Mesodermal cell (in vitro differentiated cells): Measurements from ENCODE around the gene USF2.

ENCODE experiments used
- H3K27ac ChIP-seq: 2 replicates; pipeline ENCODE4 v1.7.0; 2013; ENCODE audit warnings: mild to moderate bottlenecking, low read depth, low read length, moderate library complexity; ENCODE audit not compliant: severe bottlenecking
- H3K36me3 ChIP-seq: 2 replicates; pipeline ENCODE4 v1.7.1; 2013; ENCODE audit warnings: mild to moderate bottlenecking, low read length, moderate library complexity; ENCODE audit not compliant: control insufficient read depth, insufficient read depth
- H3K4me1 ChIP-seq: one replicate; pipeline ENCODE4 v1.7.1; 2013; ENCODE audit warnings: mild to moderate bottlenecking, low read length; ENCODE audit not compliant: insufficient read depth, control insufficient read depth, poor library complexity, severe bottlenecking
- H3K4me3 ChIP-seq: 2 replicates; pipeline ENCODE4 v1.7.0; 2013; ENCODE audit warnings: low read length, control low read depth, mild to moderate bottlenecking; ENCODE audit not compliant: insufficient read depth, poor library complexity, severe bottlenecking; ENCODE audit errors: extremely low read depth
- H3K9me3 ChIP-seq: 2 replicates; pipeline ENCODE4 v1.7.1; 2013; ENCODE audit warnings: mild to moderate bottlenecking, low read length, moderate library complexity; ENCODE audit not compliant: control insufficient read depth
- WGBS, 2 experiments: methylation state at CpG; one replicate each; pipeline ENCODE4 v1.1.5; 2013; ENCODE audit warnings: missing lambda C conversion rate in 2 of 2; ENCODE audit not compliant: insufficient coverage in 2 of 2; 5-methylcytosine and 5-hydroxymethylcytosine counted together

USF2 gene

DNA sequence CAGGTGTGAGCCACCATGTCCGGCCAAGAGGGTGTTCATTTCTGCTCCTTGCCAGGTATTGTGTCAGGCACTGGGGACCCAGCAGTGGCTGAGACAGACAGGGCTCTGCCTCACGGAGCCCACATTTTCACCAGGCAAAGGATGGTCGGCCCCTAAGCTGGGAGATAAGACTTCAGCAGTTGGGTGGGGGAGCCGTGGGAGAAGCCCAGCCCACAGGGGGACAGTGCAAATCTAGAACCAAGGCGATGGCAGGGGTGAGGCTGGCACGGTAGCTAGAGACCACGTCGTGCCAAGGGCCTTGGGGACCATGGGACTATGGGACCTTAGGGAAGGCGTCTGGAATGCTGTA is 11.7 kb upstream of the USF2 start:
- no peaks in the 10 kb centered on the region for H3K4me1 ChIP-seq
- 95% methylated on average over 9 of the region's 9 CpGs for WGBS, 2 experiments
- no peak overlapping the region for H3K4me3 ChIP-seq
- H3K36me3 ChIP-seq = peaks cover 11% of the 10 kb centered on the region
- peak overlapping the region; percentile 25 for H3K27ac ChIP-seq
- H3K9me3 ChIP-seq = no peaks in the 10 kb centered on the region

DNA sequence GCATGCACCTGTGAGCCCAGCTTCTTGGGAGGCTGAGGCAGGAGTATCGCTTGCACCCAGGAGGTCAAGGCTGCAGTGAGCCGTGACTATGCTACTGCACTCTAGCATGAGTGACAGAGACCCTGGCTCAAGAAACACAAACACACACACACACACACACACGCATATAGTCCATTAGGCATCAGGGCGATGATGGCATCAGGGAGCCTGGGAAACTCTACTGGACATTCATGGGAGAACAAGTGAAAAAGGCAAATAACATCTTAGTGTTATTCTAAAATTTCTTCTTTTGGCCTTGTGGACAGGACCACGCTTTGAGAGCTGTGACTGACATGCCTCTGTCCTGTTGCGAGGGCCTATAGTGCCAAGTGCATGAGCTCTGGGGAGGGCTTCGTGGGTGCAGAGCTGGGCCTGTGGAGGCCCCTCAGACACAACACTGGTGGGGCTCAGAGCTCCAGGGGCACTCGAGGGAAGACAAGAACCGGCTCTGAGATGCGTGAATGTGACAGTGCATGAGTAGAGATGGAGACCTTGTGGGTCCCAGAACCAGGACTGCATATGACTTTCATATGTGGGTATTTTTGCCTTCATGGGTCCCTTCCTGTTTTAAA is 8.0 kb upstream of the USF2 start:
- Histone ChIP-seq H3K9me3 (no peaks in the 10 kb centered on the region), H3K27ac (no peak overlapping the region), H3K36me3 (peaks cover 10% of the 10 kb centered on the region), H3K4me1 (no peaks in the 10 kb centered on the region), H3K4me3 (no peak overlapping the region)
- 94 to 95% methylated on average over 7 of the region's 10 CpGs for WGBS, 2 experiments

DNA sequence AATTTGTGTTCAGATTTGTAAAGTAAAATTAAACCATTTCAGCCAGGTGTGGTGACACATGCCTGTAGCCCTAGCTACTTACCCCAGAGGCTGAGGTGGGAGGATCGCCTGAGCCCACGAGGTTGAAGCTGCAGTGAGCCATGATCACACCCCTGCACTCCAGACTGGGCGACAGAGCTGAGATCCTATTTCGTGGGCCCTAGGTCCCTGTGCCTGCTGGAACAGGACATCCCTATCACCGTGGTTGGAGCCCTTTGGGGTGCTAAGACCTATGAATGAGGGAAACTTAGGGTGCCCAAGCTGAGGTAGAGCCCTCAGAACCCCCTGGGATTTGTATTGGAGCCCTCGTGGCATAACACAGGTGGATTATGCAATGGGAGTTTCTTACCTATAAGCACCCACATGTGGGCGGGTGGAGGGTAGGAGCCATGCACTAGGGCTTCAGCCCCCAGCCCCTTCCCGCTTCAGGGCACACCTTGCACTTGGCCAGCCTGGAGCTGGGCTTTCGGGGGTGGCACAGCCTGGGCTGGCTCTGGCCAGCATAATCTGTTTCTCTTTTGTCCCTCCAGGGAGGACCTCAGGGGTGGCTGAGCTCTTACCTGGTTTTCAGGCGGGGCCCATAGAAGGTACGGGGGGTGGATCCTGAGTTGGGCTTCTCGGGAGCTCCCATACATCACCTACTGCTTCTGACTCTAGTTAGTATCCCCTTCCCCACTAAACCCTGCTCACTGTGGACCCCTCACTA is 7.2 kb upstream of the USF2 start:
- WGBS, 2 experiments = 92 to 94% methylated on average over 9 to 12 of the region's 12 CpGs
- Histone ChIP-seq H3K9me3 (no peaks in the 10 kb centered on the region), H3K4me3 (no peak overlapping the region), H3K27ac (no peak overlapping the region), H3K36me3 (peaks cover 17% of the 10 kb centered on the region), H3K4me1 (no peaks in the 10 kb centered on the region)

DNA sequence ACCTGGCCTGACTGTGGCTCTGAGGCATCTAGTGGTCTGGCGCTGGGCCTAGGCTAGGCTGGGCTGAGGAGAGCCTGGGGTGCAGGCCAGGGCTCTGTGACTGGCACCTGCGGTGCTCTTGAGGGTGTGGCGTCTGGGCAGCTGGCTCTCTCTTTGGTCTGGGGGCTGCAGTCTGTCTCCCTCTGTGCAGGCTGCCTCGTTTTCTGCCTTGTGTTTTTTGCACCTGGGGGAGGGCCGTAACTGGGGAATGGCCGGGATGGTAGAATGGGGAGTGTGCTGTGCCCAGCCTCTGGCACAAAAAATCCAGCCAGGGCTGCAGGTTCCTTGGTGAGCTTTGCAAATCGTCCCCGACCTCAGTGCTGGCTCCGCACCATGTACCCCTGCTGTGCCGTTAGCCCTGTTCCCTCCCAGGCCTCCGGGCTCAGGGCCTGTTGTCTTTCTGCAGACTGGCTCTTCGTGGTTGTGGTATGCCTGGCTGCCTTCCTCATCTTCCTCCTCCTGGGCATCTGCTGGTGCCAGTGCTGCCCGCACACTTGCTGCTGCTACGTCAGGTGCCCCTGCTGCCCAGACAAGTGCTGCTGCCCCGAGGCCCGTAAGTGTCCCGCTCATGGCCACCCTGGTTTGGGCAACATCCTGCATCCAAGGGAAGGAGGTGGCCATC is 6.5 kb upstream of the USF2 start:
- H3K27ac ChIP-seq = no peak overlapping the region
- no peak overlapping the region for H3K4me3 ChIP-seq
- 87 to 89% methylated on average over 16 of the region's 17 CpGs for WGBS, 2 experiments
- no peaks in the 10 kb centered on the region for H3K9me3 ChIP-seq
- H3K4me1 ChIP-seq = peaks cover 5% of the 10 kb centered on the region
- peaks cover 18% of the 10 kb centered on the region for H3K36me3 ChIP-seq

DNA sequence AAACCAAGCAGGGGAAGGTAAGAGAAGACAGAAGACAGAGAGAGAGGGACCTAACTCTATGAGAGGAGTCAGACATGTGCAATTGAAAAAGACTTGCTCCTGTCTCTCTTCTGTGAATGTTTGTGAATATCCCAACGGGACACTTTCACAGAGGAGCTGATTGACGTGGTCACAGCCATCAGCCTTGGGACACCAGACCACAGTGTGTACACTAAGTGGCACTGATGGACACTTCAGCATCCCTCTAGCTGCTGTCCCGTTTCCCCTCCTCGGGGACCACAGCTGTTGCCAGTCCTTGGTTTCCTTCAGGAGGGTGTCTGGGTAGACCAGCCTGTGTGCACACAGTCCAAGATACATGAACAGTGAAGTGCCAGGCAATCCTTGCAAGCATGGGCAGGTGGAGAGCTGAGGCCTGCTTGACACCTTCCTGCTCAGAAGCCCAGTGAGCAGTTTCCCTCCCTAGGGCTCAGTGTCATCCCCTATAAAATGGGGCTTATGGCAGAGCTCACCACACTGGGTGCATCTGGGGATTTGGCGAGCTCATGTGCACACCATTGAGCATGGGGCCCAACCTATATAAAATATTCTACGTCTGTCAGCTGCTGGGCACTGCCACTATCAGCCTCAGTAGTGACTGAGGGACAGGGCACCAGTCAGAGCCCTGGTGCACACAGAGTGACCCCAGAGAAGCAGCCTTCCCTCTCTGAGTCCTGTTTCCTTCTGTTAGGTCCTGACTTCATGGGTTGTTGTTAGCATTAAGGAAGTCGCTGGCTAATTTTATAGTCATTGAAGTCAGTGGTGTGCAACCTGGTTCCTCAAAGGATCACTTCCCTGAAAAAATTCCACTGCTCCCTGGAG is 4.3 kb upstream of the USF2 start:
- peaks cover 5% of the 10 kb centered on the region for H3K4me1 ChIP-seq
- no peak overlapping the region for H3K4me3 ChIP-seq
- no peaks in the 10 kb centered on the region for H3K9me3 ChIP-seq
- WGBS, 2 experiments = 90 to 99% methylated on average over 5 to 6 of the region's 7 CpGs
- no peak overlapping the region for H3K27ac ChIP-seq
- H3K36me3 ChIP-seq = peaks cover 18% of the 10 kb centered on the region

DNA sequence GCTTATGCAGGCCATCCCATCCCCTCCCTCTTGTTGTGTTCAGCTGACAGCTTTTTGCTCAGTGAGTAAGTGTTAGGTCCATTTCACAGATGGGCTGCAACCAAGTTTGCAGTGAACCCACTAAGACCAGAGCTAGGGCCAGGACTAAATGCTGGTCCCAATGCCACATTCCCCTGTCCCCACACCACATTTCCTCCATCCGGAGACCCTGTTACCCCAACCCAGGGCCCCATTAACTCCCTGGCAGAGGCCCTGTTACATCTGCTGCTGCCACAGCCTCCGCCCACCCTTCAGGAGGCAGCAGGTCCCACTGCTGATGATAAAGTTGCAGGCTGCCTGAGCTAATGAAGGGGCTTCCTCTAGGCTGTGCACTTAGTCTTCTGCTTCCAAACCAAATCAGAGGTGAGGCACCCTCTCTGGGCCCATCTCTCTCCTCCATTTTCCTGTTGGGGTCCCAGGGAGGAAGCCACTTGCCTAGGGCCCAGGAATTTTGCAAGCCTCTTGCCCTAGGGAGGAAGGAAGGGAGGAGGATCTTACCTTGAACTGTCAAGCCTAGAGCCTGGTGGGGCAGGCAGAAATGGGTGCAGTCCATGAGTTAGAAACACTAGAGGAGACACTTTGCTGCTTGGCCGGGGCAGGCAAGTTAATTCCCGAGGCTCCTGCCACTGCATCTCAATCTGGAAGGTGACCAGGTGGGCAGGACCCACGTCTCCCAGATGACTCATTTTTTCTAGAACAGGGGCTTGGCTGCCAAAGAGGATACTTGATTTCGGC is 3.4 kb upstream of the USF2 start:
- H3K4me1 ChIP-seq = peaks cover 5% of the 10 kb centered on the region
- WGBS, 2 experiments = 97 to 98% methylated on average over 4 to 6 of the region's 6 CpGs
- H3K9me3 ChIP-seq = no peaks in the 10 kb centered on the region
- no peak overlapping the region for H3K27ac ChIP-seq
- peaks cover 21% of the 10 kb centered on the region for H3K36me3 ChIP-seq
- H3K4me3 ChIP-seq = no peak overlapping the region

DNA sequence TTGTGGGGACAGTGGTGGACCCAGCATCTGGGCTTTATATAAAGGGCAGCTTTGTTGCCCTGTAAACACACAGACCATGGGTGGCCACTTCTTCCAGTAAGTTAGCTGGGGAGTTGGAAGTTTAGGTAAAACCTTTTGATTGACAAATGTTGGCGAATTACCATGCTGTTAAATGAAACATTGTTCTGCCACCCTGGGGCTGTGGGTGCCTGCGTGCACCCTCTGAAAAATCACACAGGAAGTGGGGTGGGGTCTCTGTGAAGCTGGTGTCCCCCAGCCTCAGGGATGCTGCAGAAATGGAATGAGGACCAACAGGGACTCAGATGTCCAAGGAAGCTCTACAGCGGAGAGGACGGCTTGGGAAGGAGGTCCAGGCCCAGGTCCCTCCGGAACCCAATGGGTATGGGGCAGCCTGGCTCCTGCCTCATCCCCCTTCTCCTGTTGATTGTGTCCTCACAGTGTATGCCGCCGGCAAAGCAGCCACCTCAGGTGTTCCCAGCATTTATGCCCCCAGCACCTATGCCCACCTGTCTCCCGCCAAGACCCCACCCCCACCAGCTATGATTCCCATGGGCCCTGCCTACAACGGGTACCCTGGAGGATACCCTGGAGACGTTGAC is 2.8 kb upstream of the USF2 start:
- Histone ChIP-seq H3K36me3 (peaks cover 28% of the 10 kb centered on the region), H3K4me3 (no peak overlapping the region), H3K27ac (no peak overlapping the region), H3K9me3 (no peaks in the 10 kb centered on the region), H3K4me1 (peaks cover 5% of the 10 kb centered on the region)
- 94 to 96% methylated on average over 9 of the region's 10 CpGs for WGBS, 2 experiments

DNA sequence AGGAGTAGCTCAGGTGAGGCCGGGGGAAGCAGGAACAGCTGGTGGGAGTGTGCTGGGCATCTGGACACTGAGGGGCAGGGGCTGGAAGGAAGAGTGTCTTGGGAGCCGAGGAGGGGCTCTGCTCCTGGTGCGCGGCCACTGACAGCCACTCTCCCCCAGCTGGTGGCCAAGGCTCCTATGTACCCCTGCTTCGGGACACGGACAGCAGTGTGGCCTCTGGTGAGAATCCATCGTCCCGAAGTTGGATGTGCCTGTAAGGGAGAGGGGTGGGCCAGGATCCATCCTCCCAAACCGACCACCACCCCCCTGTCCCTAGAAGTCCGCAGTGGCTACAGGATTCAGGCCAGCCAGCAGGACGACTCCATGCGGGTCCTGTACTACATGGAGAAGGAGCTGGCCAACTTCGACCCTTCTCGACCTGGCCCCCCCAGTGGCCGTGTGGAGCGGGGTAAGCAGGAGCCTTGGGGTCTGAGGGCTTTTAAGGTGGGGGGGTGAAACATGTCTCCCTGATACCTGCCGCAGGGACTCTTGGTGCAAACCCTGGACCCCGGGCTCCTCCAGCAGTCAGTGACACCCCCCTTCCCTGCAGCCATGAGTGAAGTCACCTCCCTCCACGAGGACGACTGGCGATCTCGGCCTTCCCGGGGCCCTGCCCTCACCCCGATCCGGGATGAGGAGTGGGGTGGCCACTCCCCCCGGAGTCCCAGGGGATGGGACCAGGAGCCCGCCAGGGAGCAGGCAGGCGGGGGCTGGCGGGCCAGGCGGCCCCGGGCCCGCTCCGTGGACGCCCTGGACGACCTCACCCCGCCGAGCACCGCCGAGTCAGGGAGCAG is 2.0 kb upstream of the USF2 start:
- peaks cover 34% of the 10 kb centered on the region for H3K36me3 ChIP-seq
- H3K27ac ChIP-seq = no peak overlapping the region
- peak overlapping the region; percentile 77 for H3K4me3 ChIP-seq
- WGBS, 2 experiments = 83 to 86% methylated on average over 20 to 22 of the region's 39 CpGs
- no peaks in the 10 kb centered on the region for H3K9me3 ChIP-seq
- peaks cover 5% of the 10 kb centered on the region for H3K4me1 ChIP-seq

DNA sequence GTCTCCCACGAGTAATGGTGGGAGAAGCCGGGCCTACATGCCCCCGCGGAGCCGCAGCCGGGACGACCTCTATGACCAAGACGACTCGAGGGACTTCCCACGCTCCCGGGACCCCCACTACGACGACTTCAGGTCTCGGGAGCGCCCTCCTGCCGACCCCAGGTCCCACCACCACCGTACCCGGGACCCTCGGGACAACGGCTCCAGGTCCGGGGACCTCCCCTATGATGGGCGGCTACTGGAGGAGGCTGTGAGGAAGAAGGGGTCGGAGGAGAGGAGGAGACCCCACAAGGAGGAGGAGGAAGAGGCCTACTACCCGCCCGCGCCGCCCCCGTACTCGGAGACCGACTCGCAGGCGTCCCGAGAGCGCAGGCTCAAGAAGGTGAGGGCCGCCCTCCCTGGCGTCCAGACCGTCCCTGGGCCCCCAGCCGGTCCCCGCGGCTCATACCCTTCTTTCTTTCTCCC is 1.4 kb upstream of the USF2 start:
- 27 to 32% methylated on average over 14 to 33 of the region's 40 CpGs for WGBS, 2 experiments
- Histone ChIP-seq H3K4me3 (peak overlapping the region; percentile 77), H3K4me1 (peaks cover 5% of the 10 kb centered on the region), H3K36me3 (peaks cover 38% of the 10 kb centered on the region), H3K27ac (peak overlapping the region; percentile 78), H3K9me3 (no peaks in the 10 kb centered on the region)
